ENCODE results near the gene FDX1.

- TF ChIP-seq EZH2 (IDR thresholded peaks at IDR 0.05; ENCODE audit: borderline replicate concordance, insufficient read depth, low read length, poor library complexity, severe bottlenecking) (no peak), CTCF (IDR thresholded peaks at IDR 0.05; ENCODE audit: poor library complexity, severe bottlenecking) (no peak), EP300 (conservative IDR thresholded peaks at IDR 0.05; ENCODE audit: poor library complexity, severe bottlenecking) (no peak), REST (IDR thresholded peaks at IDR 0.05; ENCODE audit: borderline replicate concordance) (no peak), SMC3 (conservative IDR thresholded peaks at IDR 0.05; ENCODE audit: poor library complexity) (no peak), TAF1 (IDR thresholded peaks at IDR 0.05; ENCODE audit: low read depth) (no peak), MXI1 (conservative IDR thresholded peaks at IDR 0.05; ENCODE audit: poor library complexity, severe bottlenecking) (no peak), POLR2AphosphoS5 (IDR thresholded peaks at IDR 0.05) (no peak), RAD21 (conservative IDR thresholded peaks at IDR 0.05) (no peak)
These were observed 77.6 kb downstream of the FDX1 start for GRCh38 chr11:110507328-110507727.

Data from neural cell (in vitro differentiated cells).